GM23248 (cell line): ENCODE measurements around the gene PACSIN3.

Experiments
- EZH2 ChIP-seq: fragments of 200-600 bp; sonication (generic); IDR thresholded peaks from 2 replicates; pipeline ENCODE4 v1.6.1; 2018; ENCODE audit warnings: antibody characterized with exemption, mild to moderate bottlenecking; ENCODE audit not compliant: insufficient read depth, poor library complexity, severe bottlenecking
- EZH2phosphoT487 ChIP-seq: fragments of 200-600 bp; sonication (generic); IDR thresholded peaks from 2 replicates; pipeline ENCODE4 v1.6.1; 2018; ENCODE audit warnings: antibody characterized with exemption, moderate library complexity, mild to moderate bottlenecking, low read depth; ENCODE audit not compliant: insufficient read depth

- no peak for TF ChIP-seq EZH2phosphoT487
- TF ChIP-seq EZH2: no peak
Observed at GRCh38 chr11:47233051-47233450, 46.8 kb upstream of the PACSIN3 start.
